ENCODE measurements around the gene TDRD1.

Gene TDRD1

DNA sequence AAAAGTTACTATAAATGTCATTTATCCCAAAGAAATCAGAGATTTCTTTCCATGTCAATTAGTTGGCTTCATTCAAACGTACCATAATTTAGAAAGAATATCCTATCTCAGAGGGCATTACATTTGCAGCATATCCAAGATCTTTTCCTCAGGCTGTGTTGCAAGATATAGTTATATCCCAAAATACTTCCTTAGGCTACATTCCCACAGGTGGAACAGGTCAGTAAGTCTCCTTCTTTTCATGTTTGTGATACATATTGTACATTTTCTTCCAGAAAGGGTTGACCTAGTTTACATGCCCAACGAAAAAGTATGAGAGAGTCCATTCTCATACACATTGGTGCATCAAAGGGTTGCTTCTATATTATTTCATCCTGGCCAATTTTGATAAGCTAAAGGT, 33.0 kb downstream of the TDRD1 start:
- TF ChIP-seq, protein P1, sequence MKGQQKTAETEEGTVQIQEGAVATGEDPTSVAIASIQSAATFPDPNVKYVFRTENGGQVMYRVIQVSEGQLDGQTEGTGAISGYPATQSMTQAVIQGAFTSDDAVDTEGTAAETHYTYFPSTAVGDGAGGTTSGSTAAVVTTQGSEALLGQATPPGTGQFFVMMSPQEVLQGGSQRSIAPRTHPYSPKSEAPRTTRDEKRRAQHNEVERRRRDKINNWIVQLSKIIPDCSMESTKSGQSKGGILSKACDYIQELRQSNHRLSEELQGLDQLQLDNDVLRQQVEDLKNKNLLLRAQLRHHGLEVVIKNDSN (IDR thresholded peaks at IDR 0.05), result no peak
- TF ChIP-seq TEAD4 (IDR thresholded peaks at IDR 0.05) (no peak), EP300 (IDR thresholded peaks at IDR 0.05; ENCODE audit: borderline replicate concordance) (no peak), CREB1 (IDR thresholded peaks at IDR 0.05; ENCODE audit: low read depth) (no peak), NFIC (IDR thresholded peaks at IDR 0.05) (no peak), FOXM1 (IDR thresholded peaks at IDR 0.05; ENCODE audit: borderline replicate concordance, low read depth) (no peak), YY1 (IDR thresholded peaks at IDR 0.05; ENCODE audit: low read depth) (no peak), TCF12 (IDR thresholded peaks at IDR 0.05; ENCODE audit: low read depth) (no peak), ZBTB7A (IDR thresholded peaks at IDR 0.05; ENCODE audit: low read depth) (no peak)
- TF ChIP-seq, protein P2, sequence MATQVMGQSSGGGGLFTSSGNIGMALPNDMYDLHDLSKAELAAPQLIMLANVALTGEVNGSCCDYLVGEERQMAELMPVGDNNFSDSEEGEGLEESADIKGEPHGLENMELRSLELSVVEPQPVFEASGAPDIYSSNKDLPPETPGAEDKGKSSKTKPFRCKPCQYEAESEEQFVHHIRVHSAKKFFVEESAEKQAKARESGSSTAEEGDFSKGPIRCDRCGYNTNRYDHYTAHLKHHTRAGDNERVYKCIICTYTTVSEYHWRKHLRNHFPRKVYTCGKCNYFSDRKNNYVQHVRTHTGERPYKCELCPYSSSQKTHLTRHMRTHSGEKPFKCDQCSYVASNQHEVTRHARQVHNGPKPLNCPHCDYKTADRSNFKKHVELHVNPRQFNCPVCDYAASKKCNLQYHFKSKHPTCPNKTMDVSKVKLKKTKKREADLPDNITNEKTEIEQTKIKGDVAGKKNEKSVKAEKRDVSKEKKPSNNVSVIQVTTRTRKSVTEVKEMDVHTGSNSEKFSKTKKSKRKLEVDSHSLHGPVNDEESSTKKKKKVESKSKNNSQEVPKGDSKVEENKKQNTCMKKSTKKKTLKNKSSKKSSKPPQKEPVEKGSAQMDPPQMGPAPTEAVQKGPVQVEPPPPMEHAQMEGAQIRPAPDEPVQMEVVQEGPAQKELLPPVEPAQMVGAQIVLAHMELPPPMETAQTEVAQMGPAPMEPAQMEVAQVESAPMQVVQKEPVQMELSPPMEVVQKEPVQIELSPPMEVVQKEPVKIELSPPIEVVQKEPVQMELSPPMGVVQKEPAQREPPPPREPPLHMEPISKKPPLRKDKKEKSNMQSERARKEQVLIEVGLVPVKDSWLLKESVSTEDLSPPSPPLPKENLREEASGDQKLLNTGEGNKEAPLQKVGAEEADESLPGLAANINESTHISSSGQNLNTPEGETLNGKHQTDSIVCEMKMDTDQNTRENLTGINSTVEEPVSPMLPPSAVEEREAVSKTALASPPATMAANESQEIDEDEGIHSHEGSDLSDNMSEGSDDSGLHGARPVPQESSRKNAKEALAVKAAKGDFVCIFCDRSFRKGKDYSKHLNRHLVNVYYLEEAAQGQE (IDR thresholded peaks at IDR 0.05; ENCODE audit: low read depth), result no peak

DNA sequence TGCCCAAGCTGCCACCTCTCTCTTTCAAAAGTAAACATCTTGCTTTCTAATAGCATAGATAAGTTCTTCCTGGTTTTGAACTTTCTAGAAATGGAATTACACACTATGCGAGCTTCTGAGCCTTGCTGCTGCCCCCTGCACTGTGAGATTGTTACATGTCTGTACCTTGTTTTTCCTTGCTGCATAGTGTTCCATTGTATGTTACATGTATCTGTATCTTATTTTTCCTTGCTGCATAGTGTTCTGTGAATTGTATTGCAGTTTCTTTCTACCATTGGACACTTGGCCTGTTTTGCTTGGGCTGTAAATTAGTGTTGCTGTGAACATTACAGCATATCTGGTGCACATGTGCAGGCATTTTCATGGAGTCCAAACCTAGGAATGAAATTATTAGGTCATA, 35.9 kb downstream of the TDRD1 start:
- TF ChIP-seq EGR1 (IDR thresholded peaks at IDR 0.05) (no peak), CREB1 (IDR thresholded peaks at IDR 0.05; ENCODE audit: low read depth) (no peak), TCF12 (IDR thresholded peaks at IDR 0.05; ENCODE audit: low read depth) (no peak), RAD21 (IDR thresholded peaks at IDR 0.05; ENCODE audit: low read depth) (no peak), CEBPB (IDR thresholded peaks at IDR 0.05) (no peak), FOXM1 (IDR thresholded peaks at IDR 0.05; ENCODE audit: borderline replicate concordance, low read depth) (no peak)

DNA sequence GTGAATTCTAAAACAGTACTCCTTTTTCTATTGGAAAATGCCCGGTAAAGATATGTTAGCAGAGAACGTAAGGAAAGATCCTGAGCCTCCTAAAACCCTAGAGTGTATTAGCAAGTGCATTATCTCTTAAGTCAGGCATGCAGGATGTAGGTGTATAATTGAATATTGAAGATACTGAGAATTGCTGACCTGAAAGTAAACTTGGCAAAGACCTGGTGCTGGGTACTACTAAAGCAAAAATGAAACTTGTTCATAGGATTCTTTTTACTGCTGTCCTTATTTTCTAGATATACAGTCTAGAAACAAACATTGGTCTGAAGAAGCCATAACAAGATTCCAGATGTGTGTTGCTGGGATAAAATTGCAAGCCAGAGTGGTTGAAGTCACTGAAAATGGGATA, 41.1 kb downstream of the TDRD1 start:
- no peak for TF ChIP-seq TCF12 (IDR thresholded peaks at IDR 0.05; ENCODE audit: low read depth)
- no peak for TF ChIP-seq EP300 (IDR thresholded peaks at IDR 0.05; ENCODE audit: borderline replicate concordance)
- TF ChIP-seq TAF1 (IDR thresholded peaks at IDR 0.05; ENCODE audit: low read depth), result no peak
- no peak for TF ChIP-seq EGR1 (IDR thresholded peaks at IDR 0.05)
- no peak for TF ChIP-seq FOXM1 (IDR thresholded peaks at IDR 0.05; ENCODE audit: borderline replicate concordance, low read depth)
- TF ChIP-seq, protein P3, sequence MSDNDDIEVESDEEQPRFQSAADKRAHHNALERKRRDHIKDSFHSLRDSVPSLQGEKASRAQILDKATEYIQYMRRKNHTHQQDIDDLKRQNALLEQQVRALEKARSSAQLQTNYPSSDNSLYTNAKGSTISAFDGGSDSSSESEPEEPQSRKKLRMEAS (IDR thresholded peaks at IDR 0.05), result no peak
- TF ChIP-seq NFIC (IDR thresholded peaks at IDR 0.05), result no peak
- TF ChIP-seq CEBPB (IDR thresholded peaks at IDR 0.05), result no peak
- no peak for TF ChIP-seq TEAD4 (IDR thresholded peaks at IDR 0.05)
- TF ChIP-seq YY1 (IDR thresholded peaks at IDR 0.05; ENCODE audit: low read depth), result no peak
- TF ChIP-seq, protein P1 (IDR thresholded peaks at IDR 0.05), result no peak
- TF ChIP-seq RAD21 (IDR thresholded peaks at IDR 0.05; ENCODE audit: low read depth), result no peak
- TF ChIP-seq, protein P2 (IDR thresholded peaks at IDR 0.05; ENCODE audit: low read depth), result no peak

DNA sequence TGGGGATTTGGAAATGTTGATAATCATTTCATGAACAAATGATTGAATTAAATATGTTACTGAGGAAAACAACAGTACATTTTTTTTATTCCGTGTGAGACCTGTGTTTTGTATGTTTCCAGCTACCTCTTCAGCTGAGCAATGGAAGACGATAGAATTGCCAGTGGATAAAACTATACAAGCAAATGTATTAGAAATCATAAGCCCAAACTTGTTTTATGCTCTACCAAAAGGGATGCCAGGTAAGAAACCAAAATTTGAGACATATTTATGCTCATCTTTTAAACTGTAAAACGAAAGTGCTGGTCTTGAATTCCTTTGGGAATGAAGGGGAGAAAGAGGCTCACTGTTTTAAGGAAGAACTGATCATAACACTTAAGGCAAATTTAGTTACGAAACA, 42.1 kb downstream of the TDRD1 start:
- TF ChIP-seq EP300 (IDR thresholded peaks at IDR 0.05; ENCODE audit: borderline replicate concordance) (no peak), NFIC (IDR thresholded peaks at IDR 0.05) (no peak), TCF12 (IDR thresholded peaks at IDR 0.05; ENCODE audit: low read depth) (no peak), ZBTB7A (IDR thresholded peaks at IDR 0.05; ENCODE audit: low read depth) (no peak), TEAD4 (IDR thresholded peaks at IDR 0.05) (no peak), EGR1 (IDR thresholded peaks at IDR 0.05) (no peak), TAF1 (IDR thresholded peaks at IDR 0.05; ENCODE audit: low read depth) (no peak), CEBPB (IDR thresholded peaks at IDR 0.05) (no peak)
- TF ChIP-seq, protein P2 (IDR thresholded peaks at IDR 0.05; ENCODE audit: low read depth), result no peak

DNA sequence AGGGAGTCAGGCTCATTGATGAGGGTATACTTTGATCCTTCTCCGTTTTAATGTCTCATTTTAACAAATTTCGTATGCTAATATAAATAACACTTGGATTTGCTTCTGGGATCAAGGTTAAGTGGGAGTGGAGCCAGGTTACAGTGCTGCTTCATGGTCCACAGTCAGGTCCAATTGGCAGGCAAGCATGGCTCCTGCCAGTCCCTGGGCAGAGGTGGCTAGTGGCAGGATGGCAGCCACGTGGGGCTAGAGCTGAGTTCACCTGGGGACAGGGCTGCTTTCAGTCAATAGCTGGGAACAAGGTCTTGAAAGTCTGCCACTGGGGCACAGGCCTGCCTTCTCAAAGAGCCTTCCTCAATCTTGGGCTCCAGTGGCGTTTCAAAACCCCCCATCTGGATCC, 43.9 kb downstream of the TDRD1 start:
- TF ChIP-seq NFIC (IDR thresholded peaks at IDR 0.05) (no peak), TAF1 (IDR thresholded peaks at IDR 0.05; ENCODE audit: low read depth) (no peak)
- TF ChIP-seq, protein P1 (IDR thresholded peaks at IDR 0.05), result no peak
- TF ChIP-seq, protein P2 (IDR thresholded peaks at IDR 0.05; ENCODE audit: low read depth), result no peak

Data from Ishikawa (cell line).